ENCODE data around the gene CD209. TPM values are rescaled to one million over a fixed set of nuclear protein-coding genes. Genes with fewer than 3 reads are reported as not detected.

Gene CD209
- total RNA-seq, 1 donor from 2014 or later = not detected

- Mint-ChIP-seq H3K4me3 (ENCODE audit: unreplicated experiment) (no peak overlapping the region), H3K9me3 (ENCODE audit: unreplicated experiment) (no peaks in the 10 kb centered on the region), H3K4me1 (ENCODE audit: unreplicated experiment) (no peaks in the 10 kb centered on the region), H3K27ac (ENCODE audit: unreplicated experiment) (no peak overlapping the region), H3K27me3 (ENCODE audit: unreplicated experiment) (peaks cover 40% of the 10 kb centered on the region), H3K36me3 (ENCODE audit: unreplicated experiment) (no peaks in the 10 kb centered on the region)
- DNase-seq (ENCODE audit: extremely low spot score, unreplicated experiment) = no peak
- no peak for TF ChIP-seq CTCF (IDR thresholded peaks at IDR 0.05)
These were observed 17.5 kb downstream of the CD209 start for GRCh38 chr19:7729831-7730285.

DNA sequence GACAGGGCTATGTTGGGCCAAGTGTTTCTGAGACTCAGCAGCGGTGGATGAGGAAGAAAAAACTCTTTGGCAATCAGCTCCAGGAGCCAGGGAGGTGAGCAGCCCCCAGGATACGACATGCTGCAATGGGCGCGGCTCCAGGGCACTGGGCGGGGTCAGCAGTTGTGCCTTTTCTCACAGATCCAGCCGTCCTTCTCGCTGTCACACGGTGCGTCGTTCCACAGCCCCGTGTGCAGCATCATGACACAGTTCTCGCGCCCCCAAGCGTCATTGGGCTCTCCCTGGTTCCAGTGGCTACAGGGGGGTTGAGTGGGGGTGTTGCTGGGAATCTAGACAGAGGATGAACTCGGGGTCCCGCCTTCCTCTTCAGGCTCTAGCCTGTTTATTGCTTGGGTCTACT, 18.1 kb downstream of the CD209 start:
- no peaks in the 10 kb centered on the region for H3K9me3 Mint-ChIP-seq (ENCODE audit: unreplicated experiment)
- TF ChIP-seq CTCF (IDR thresholded peaks at IDR 0.05) = no peak
- H3K4me1 Mint-ChIP-seq (ENCODE audit: unreplicated experiment) = no peaks in the 10 kb centered on the region
- H3K27me3 Mint-ChIP-seq (ENCODE audit: unreplicated experiment) = peaks cover 40% of the 10 kb centered on the region
- no peak for DNase-seq (ENCODE audit: extremely low spot score, unreplicated experiment)
- no peaks in the 10 kb centered on the region for H3K36me3 Mint-ChIP-seq (ENCODE audit: unreplicated experiment)
- no peak overlapping the region for H3K4me3 Mint-ChIP-seq (ENCODE audit: unreplicated experiment)
- no peak overlapping the region for H3K27ac Mint-ChIP-seq (ENCODE audit: unreplicated experiment)

DNA sequence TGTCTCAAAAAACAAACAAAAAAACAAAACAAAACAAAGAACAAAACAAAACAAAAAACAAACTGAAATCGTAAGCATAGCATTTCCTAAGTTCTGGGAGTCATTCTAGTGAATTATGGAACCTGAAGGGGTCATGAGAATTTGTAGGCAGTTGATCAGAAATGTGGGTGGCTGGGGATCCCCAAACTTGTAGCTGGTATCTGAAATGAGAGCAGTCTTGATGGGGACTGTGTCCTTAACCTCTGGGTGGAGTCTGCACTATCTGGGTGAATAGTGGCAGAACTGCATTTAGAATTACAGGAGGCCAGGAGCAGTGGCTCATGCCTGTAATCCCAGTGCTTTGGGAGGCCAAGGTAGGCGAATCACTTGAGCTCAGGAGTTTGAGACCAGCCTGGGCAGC, 21.5 kb downstream of the CD209 start:
- no peak overlapping the region for H3K27ac Mint-ChIP-seq (ENCODE audit: unreplicated experiment)
- H3K4me3 Mint-ChIP-seq (ENCODE audit: unreplicated experiment) = no peak overlapping the region
- no peaks in the 10 kb centered on the region for H3K9me3 Mint-ChIP-seq (ENCODE audit: unreplicated experiment)
- no peak for DNase-seq (ENCODE audit: extremely low spot score, unreplicated experiment)
- TF ChIP-seq CTCF (IDR thresholded peaks at IDR 0.05) = no peak
- H3K27me3 Mint-ChIP-seq (ENCODE audit: unreplicated experiment) = peaks cover 35% of the 10 kb centered on the region
- H3K4me1 Mint-ChIP-seq (ENCODE audit: unreplicated experiment) = no peaks in the 10 kb centered on the region
- H3K36me3 Mint-ChIP-seq (ENCODE audit: unreplicated experiment) = no peaks in the 10 kb centered on the region

DNA sequence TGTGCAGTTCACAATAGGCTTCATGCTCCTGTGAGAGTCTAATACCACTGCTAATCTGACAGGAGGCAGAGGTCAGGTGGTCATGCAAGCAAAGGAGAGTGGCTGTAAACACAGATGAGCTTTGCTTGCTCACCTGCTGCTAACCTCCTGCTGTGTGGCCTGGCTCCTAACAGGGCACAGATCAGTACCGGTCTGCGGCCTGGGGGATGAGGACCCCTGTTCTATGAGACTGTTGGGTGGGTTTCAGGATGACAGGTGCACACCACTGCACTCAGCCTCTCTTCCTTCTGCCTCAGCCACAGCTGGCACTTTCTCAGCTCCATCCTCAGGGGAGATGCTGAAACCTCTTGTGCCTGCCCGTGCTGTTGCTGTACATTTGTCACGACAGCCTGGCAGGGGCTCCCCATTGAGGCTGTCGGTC, 25.1 kb downstream of the CD209 start:
- Mint-ChIP-seq H3K27ac (ENCODE audit: unreplicated experiment) (no peak overlapping the region), H3K9me3 (ENCODE audit: unreplicated experiment) (no peaks in the 10 kb centered on the region), H3K27me3 (ENCODE audit: unreplicated experiment) (peaks cover 9% of the 10 kb centered on the region), H3K36me3 (ENCODE audit: unreplicated experiment) (no peaks in the 10 kb centered on the region), H3K4me1 (ENCODE audit: unreplicated experiment) (no peaks in the 10 kb centered on the region), H3K4me3 (ENCODE audit: unreplicated experiment) (no peak overlapping the region)
- no peak for DNase-seq (ENCODE audit: extremely low spot score, unreplicated experiment)
- TF ChIP-seq CTCF (IDR thresholded peaks at IDR 0.05) = no peak

GRCh38 chr19:7720351-7720750, 27.0 kb downstream of the CD209 start:
- Mint-ChIP-seq H3K27me3 (ENCODE audit: unreplicated experiment) (peaks cover 9% of the 10 kb centered on the region), H3K36me3 (ENCODE audit: unreplicated experiment) (no peaks in the 10 kb centered on the region), H3K4me3 (ENCODE audit: unreplicated experiment) (no peak overlapping the region), H3K27ac (ENCODE audit: unreplicated experiment) (no peak overlapping the region), H3K9me3 (ENCODE audit: unreplicated experiment) (peaks cover 5% of the 10 kb centered on the region), H3K4me1 (ENCODE audit: unreplicated experiment) (no peaks in the 10 kb centered on the region)
- no peak for TF ChIP-seq CTCF (IDR thresholded peaks at IDR 0.05)
- DNase-seq (ENCODE audit: extremely low spot score, unreplicated experiment) = no peak

All from osteocyte (in vitro differentiated cells).